CD14-positive monocyte (primary cell): Measurements from ENCODE around the gene FAU. TPM values are rescaled to one million over a fixed set of nuclear protein-coding genes. Genes with fewer than 3 reads are reported as not detected.

ENCODE experiments used
- DNase-seq, 3 donors: peaks; one replicate each; pipeline ENCODE4 v3.0.0-alpha.2; 2011 to 2022
- H2AFZ ChIP-seq: 2 replicates; pipeline ENCODE4 v1.6.0; 2012; ENCODE audit warnings: mild to moderate bottlenecking, low read depth, low read length, inconsistent platforms; ENCODE audit not compliant: insufficient read depth, poor library complexity, severe bottlenecking
- H3K27ac ChIP-seq, 2 donors: 1 replicate in 1 of 2; 2 replicates in 1 of 2; pipeline ENCODE4 v1.5.1; 2012 to 2013; ENCODE audit warnings: low read length in 2 of 2, control low read depth in 1 of 2, inconsistent platforms in 1 of 2, low read depth in 1 of 2, mild to moderate bottlenecking in 1 of 2
- H3K27me3 ChIP-seq, 2 donors: one replicate each; pipeline versions ENCODE4 v1.6.0 to v1.6.1; 2011 to 2013; ENCODE audit warnings: low read length in 2 of 2; ENCODE audit not compliant: control insufficient read depth in 2 of 2, insufficient read depth in 2 of 2
- H3K36me3 ChIP-seq, 2 donors: replicated peaks in 1 of 2; 1 replicate in 1 of 2; 2 replicates in 1 of 2; pipeline versions ENCODE4 v1.5.1 to v1.6.1; 2012 to 2013; ENCODE audit warnings: low read length in 2 of 2, control low read depth in 1 of 2, inconsistent platforms in 1 of 2, mild to moderate bottlenecking in 1 of 2; ENCODE audit not compliant: insufficient read depth in 2 of 2, control insufficient read depth in 1 of 2
- H3K4me1 ChIP-seq, 2 donors: 1 replicate in 1 of 2; 2 replicates in 1 of 2; pipeline versions ENCODE4 v1.5.1 to v1.6.1; 2012 to 2013; ENCODE audit warnings: low read length in 2 of 2, control low read depth in 1 of 2, inconsistent platforms in 1 of 2, mild to moderate bottlenecking in 1 of 2, moderate library complexity in 1 of 2; ENCODE audit not compliant: insufficient read depth in 2 of 2, control insufficient read depth in 1 of 2
- H3K4me2 ChIP-seq: replicated peaks from 2 replicates; pipeline ENCODE3; 2012; ENCODE audit warnings: low read length, moderate library complexity, mild to moderate bottlenecking; ENCODE audit not compliant: poor library complexity, severe bottlenecking; ENCODE audit errors: extremely low read depth
- H3K4me3 ChIP-seq, 3 experiments: fragments of 200-600 bp in 1 of 3; sonication (generic) in 1 of 3; replicated peaks in 1 of 3; 1 replicate in 2 of 3; 2 replicates in 1 of 3; pipeline ENCODE4 v1.5.1; 2011 to 2013; ENCODE audit warnings: low read length in 3 of 3, mild to moderate bottlenecking in 3 of 3, control low read depth in 2 of 3, low read depth in 2 of 3, inconsistent platforms in 1 of 3, moderate library complexity in 1 of 3
- H3K79me2 ChIP-seq: 2 replicates; pipeline ENCODE4 v1.6.0; 2012; ENCODE audit warnings: mild to moderate bottlenecking, control low read depth, inconsistent platforms, low read length, moderate library complexity; ENCODE audit not compliant: insufficient read depth
- H3K9ac ChIP-seq: 2 replicates; pipeline ENCODE4 v1.6.0; 2017; ENCODE audit warnings: low read length, mild to moderate bottlenecking; ENCODE audit not compliant: insufficient read depth, poor library complexity, severe bottlenecking
- H3K9me3 ChIP-seq, 2 donors: replicated peaks in 1 of 2; 1 replicate in 1 of 2; 2 replicates in 1 of 2; pipeline versions ENCODE4 v1.5.1 to v1.6.1; 2012 to 2013; ENCODE audit warnings: low read length in 2 of 2, control low read depth in 1 of 2; ENCODE audit not compliant: control insufficient read depth in 1 of 2, insufficient read depth in 1 of 2
- H4K20me1 ChIP-seq: 2 replicates; pipeline ENCODE4 v1.6.0; 2012; ENCODE audit warnings: mild to moderate bottlenecking, low read length, control low read depth, moderate library complexity; ENCODE audit not compliant: insufficient read depth
- H3K27ac Mint-ChIP-seq, 7 donors: one replicate each; pipeline ENCODE4 v1.8.0; 2020; ENCODE audit warnings: mild to moderate bottlenecking in 7 of 7, mixed read lengths in 7 of 7, moderate library complexity in 6 of 7, inconsistent platforms in 2 of 7
- H3K27me3 Mint-ChIP-seq, 3 donors: one replicate each; pipeline ENCODE4 v1.8.0; 2021 to 2022; ENCODE audit warnings: low read depth in 3 of 3, mild to moderate bottlenecking in 3 of 3, mixed read lengths in 3 of 3, moderate library complexity in 3 of 3, inconsistent platforms in 1 of 3
- H3K36me3 Mint-ChIP-seq, 2 donors: one replicate each; pipeline ENCODE4 v1.8.0; 2020; ENCODE audit warnings: mixed read lengths in 2 of 2, inconsistent platforms in 1 of 2, mild to moderate bottlenecking in 1 of 2
- H3K4me1 Mint-ChIP-seq: one replicate; pipeline ENCODE4 v1.8.0; 2020; ENCODE audit warnings: mild to moderate bottlenecking, mixed read lengths
- H3K4me3 Mint-ChIP-seq, 2 donors: one replicate each; pipeline ENCODE4 v1.8.0; 2020; ENCODE audit warnings: mild to moderate bottlenecking in 2 of 2, mixed read lengths in 2 of 2, moderate library complexity in 1 of 2
- H3K9me3 Mint-ChIP-seq, 7 donors: one replicate each; pipeline ENCODE4 v1.8.0; 2020 to 2022; ENCODE audit warnings: mixed read lengths in 7 of 7, mild to moderate bottlenecking in 6 of 7, moderate library complexity in 6 of 7, inconsistent platforms in 2 of 7
- WGBS: methylation state at CpG from one replicate; pipeline ENCODE4 v1.1.5; 2013; ENCODE audit warnings: missing lambda C conversion rate; ENCODE audit not compliant: insufficient coverage; 5-methylcytosine and 5-hydroxymethylcytosine counted together
- intact Hi-C, 2 donors: fragments of 100-400 bp; cut with micrococcal nuclease; formaldehyde crosslinking; loops; one replicate each; pipeline versions ENCODE4 v1.15.0 to v1.15.1; 2023
- polyA plus RNA-seq, 3 donors: library from polyadenylated mRNA; depleted of rRNA in 1 of 3; unstranded in 2 of 3; stranded (reverse) in 1 of 3; fragments of 300-500 nt in 2 of 3; fragments of >200 nt in 1 of 3; fragmentation: Illumina TruSeq in 2 of 3; gene quantifications; 1 replicate in 2 of 3; 2 replicates in 1 of 3; pipeline ENCODE4 v1.2.3, GENCODE V29; 2012 to 2021
- TF ChIP-seq, protein P1 (sequence below): fragments of 200-600 bp; IDR thresholded peaks from one replicate; pipeline ENCODE4 v1.8.0; 2022; ENCODE audit warnings: antibody characterized with exemption, mild to moderate bottlenecking

The FAU gene
- polyA plus RNA-seq, 3 donors = 668 to 818 (median 799) TPM

DNA sequence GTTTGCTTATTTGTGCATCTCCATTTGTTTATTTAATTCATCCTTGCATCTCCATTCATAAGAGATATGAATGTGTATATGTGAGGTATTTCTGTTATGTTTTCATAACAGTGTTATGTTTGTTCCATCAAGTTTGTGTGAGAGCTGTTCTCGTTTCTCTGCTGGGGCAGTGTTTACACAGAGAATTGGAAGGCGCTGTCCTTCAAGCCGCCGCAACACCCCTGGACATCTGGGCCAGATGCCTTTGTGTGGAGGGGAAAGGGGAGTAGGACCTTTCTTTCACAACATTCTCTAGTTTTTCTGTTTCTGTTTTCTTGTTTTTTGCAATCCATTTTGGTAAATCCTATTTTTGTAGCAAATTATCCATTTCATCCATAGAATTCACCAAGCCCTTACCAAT lies 17.3 kb downstream of the FAU start:
- H3K27ac Mint-ChIP-seq = no peak overlapping the region
- intact Hi-C loops = no loop called here
- H3K27me3 Mint-ChIP-seq = no peaks in the 10 kb centered on the region
- no peaks in the 10 kb centered on the region for H3K4me1 Mint-ChIP-seq
- Histone ChIP-seq H3K9me3 (no peaks in the 10 kb centered on the region), H3K4me3 (no peak overlapping the region), H3K4me1 (no peaks in the 10 kb centered on the region), H3K36me3 (peaks cover 26 to 84% of the 10 kb centered on the region in 2 donors), H2AFZ (no peak overlapping the region), H3K4me2 (no peak overlapping the region), H3K27me3 (no peaks in the 10 kb centered on the region), H3K9ac (no peak overlapping the region), H3K27ac (no peak overlapping the region), H3K79me2 (peaks cover 17% of the 10 kb centered on the region), H4K20me1 (no peaks in the 10 kb centered on the region)
- whole genome bisulfite sequencing = no CpG with 5 or more reads among the region's 4 CpGs
- H3K4me3 Mint-ChIP-seq = no peak overlapping the region
- no peak for DNase-seq
- H3K36me3 Mint-ChIP-seq = peaks cover 37 to 57% of the 10 kb centered on the region in 2 donors
- TF ChIP-seq, protein P1, sequence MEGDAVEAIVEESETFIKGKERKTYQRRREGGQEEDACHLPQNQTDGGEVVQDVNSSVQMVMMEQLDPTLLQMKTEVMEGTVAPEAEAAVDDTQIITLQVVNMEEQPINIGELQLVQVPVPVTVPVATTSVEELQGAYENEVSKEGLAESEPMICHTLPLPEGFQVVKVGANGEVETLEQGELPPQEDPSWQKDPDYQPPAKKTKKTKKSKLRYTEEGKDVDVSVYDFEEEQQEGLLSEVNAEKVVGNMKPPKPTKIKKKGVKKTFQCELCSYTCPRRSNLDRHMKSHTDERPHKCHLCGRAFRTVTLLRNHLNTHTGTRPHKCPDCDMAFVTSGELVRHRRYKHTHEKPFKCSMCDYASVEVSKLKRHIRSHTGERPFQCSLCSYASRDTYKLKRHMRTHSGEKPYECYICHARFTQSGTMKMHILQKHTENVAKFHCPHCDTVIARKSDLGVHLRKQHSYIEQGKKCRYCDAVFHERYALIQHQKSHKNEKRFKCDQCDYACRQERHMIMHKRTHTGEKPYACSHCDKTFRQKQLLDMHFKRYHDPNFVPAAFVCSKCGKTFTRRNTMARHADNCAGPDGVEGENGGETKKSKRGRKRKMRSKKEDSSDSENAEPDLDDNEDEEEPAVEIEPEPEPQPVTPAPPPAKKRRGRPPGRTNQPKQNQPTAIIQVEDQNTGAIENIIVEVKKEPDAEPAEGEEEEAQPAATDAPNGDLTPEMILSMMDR = no peak
- no peaks in the 10 kb centered on the region for H3K9me3 Mint-ChIP-seq

DNA sequence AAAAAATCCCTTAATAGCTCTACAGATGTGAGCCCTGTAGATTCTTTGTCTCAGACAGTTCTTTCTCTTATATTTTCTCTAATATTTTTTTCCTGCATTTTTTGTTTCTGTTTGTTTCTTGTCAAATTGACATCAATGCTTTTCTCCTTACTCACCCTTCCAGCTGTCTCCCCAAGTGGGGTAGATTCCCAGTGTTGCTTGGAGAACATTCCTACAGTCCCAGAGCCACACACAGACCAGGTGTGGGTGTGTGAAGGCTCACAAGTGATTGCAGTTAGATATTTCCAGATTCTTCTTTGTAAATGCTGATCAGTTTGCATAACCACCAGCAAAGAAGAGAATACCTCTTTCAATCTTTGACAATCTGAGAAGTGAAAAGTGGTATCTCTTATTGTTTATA lies 18.5 kb downstream of the FAU start:
- no peak overlapping the region for H3K4me3 ChIP-seq
- DNase-seq = no peak
- peaks cover 5% of the 10 kb centered on the region for H3K4me1 Mint-ChIP-seq
- no peak overlapping the region for H2AFZ ChIP-seq
- H3K4me3 Mint-ChIP-seq = no peak overlapping the region
- no peaks in the 10 kb centered on the region for H3K9me3 Mint-ChIP-seq
- TF ChIP-seq, protein P1 = no peak
- no peaks in the 10 kb centered on the region for H3K9me3 ChIP-seq
- no peak overlapping the region for H3K4me2 ChIP-seq
- H3K27ac Mint-ChIP-seq = no peak overlapping the region
- H3K9ac ChIP-seq = no peak overlapping the region
- intact Hi-C loops = no loop called here
- H3K27me3 ChIP-seq = no peaks in the 10 kb centered on the region
- H3K36me3 ChIP-seq = peaks cover 16 to 73% of the 10 kb centered on the region in 2 donors
- H4K20me1 ChIP-seq = no peaks in the 10 kb centered on the region
- H3K36me3 Mint-ChIP-seq = peaks cover 31 to 48% of the 10 kb centered on the region in 2 donors
- H3K27me3 Mint-ChIP-seq = no peaks in the 10 kb centered on the region
- peaks cover 0 to 6% of the 10 kb centered on the region in 2 donors for H3K4me1 ChIP-seq
- H3K27ac ChIP-seq = no peak overlapping the region
- peaks cover 26% of the 10 kb centered on the region for H3K79me2 ChIP-seq
